Heart right ventricle (tissue), 16 donors: Measurements from ENCODE around the gene OGFRL1. TPM values are rescaled to one million over a fixed set of nuclear protein-coding genes. Genes with fewer than 3 reads are reported as not detected.

Experiments
- ATAC-seq, 8 donors: fragments of 200-7000 bp; cut with Tn5 transposase; one replicate each; pipeline ENCODE4 v1.9.1; 2020; ENCODE audit warnings: mild to moderate bottlenecking in 8 of 8, moderate library complexity in 8 of 8, moderate number of reproducible peaks in 1 of 8
- DNase-seq, 2 donors: peaks; one replicate each; pipeline ENCODE4 v3.0.0-alpha.2; 2020
- H3K27ac ChIP-seq, 10 donors: fragments of 200-600 bp; sonication (generic) in 2 of 10; one replicate each; pipeline versions ENCODE4 v1.5.0 to v1.8.0; 2020 to 2022; ENCODE audit warnings: mild to moderate bottlenecking in 3 of 10
- H3K27me3 ChIP-seq, 7 donors: fragments of 200-600 bp; one replicate each; pipeline ENCODE4 v1.8.0; 2021 to 2022; ENCODE audit warnings: mild to moderate bottlenecking in 2 of 7
- H3K36me3 ChIP-seq, 9 donors: fragments of 200-600 bp; sonication (generic) in 1 of 9; one replicate each; pipeline versions ENCODE4 v1.5.0 to v1.8.0; 2020 to 2022; ENCODE audit warnings: mild to moderate bottlenecking in 2 of 9
- H3K4me1 ChIP-seq, 9 donors: fragments of 200-600 bp; sonication (generic) in 1 of 9; one replicate each; pipeline versions ENCODE4 v1.5.0 to v1.8.0; 2020 to 2022; ENCODE audit warnings: mild to moderate bottlenecking in 4 of 9
- H3K4me3 ChIP-seq, 10 donors: fragments of 200-600 bp; sonication (generic) in 2 of 10; one replicate each; pipeline versions ENCODE4 v1.5.0 to v1.8.0; 2020 to 2022; ENCODE audit warnings: mild to moderate bottlenecking in 7 of 10, moderate library complexity in 2 of 10
- H3K9me3 ChIP-seq, 11 donors: fragments of 200-600 bp in 10 of 11; sonication (generic) in 2 of 11; one replicate each; pipeline versions ENCODE4 v1.5.0 to v1.8.0; 2013 to 2022; ENCODE audit warnings: mild to moderate bottlenecking in 2 of 11, control low read depth in 1 of 11, moderate library complexity in 1 of 11
- WGBS, 2 donors: extraction: QIAGEN DNeasy Blood & Tissue Kit; methylation state at CpG; one replicate each; pipeline ENCODE4 v1.1.7; 2013; ENCODE audit warnings: inconsistent platforms in 1 of 2; 5-methylcytosine and 5-hydroxymethylcytosine counted together
- intact Hi-C, 10 donors: fragments of 100-400 bp; cut with DNase I; formaldehyde crosslinking; loops; one replicate each; pipeline versions ENCODE4 v1.11.1 to v1.14.2; 2022
- polyA plus RNA-seq, 2 donors: library from polyadenylated mRNA; stranded (reverse); fragments of 200-250 nt; gene quantifications; one replicate each; pipeline ENCODE4 v1.2.3, GENCODE V29; 2013
- total RNA-seq, 10 donors: library from RNA; stranded (reverse); fragmentation: NEBNext Ultra II Directional in 3 of 10; extraction: Animal tissue kit (Norgen Biotek cat#: 25700) in 3 of 10; gene quantifications; one replicate each; pipeline versions ENCODE4 v1.2.1 to v1.2.4, GENCODE V29; 2021 to 2023
- TF ChIP-seq, protein P1 (sequence below), 9 donors: fragments of 200-600 bp; sonication (generic) in 2 of 9; IDR thresholded peaks; one replicate each; pipeline versions ENCODE4 v1.5.0 to v1.8.0; 2021 to 2022; ENCODE audit warnings: antibody characterized with exemption in 9 of 9, mild to moderate bottlenecking in 5 of 9, moderate library complexity in 1 of 9
- donor health status: Arrhythmogenic right ventricular cardiomyopathy.
- donor health status: ischemic (EF 13 %, LVEDD 7.1; RV severe dilation, severe dysfunction).
- donor health status: healthy with polysubstance abuse.
- donor health status: DM: no; HTN: yes; CAD: no.
- donor health status: DM: no; HTN: no; CAD: no.
- donor health status: ischemic (EF 25% LVEDD 6.9; RV normal size, moderate dysfunction).
- donor health status: ischemic (EF 25% LVEDD 5.7; RV mildly dilated, moderate dysfunction).
- donor health status: healthy.
- donor health status: DM: yes; HTN: yes; CAD: no.
- donor health status: Ischemic cardiomyopathy.
- donor health status: ischemic (EF 35%, LVEDD 5.7; RV mildly dilated, moderate dysfunction).
- donor health status: nonischemic (EF 11% LVEDD 7.7; RV severe dilation, severe dysfunction).
- donor health status: DM: yes; HTN: yes; CAD: no.
- donor health status: PGD.
- donor health status: ischemic (EF 29% LVEDD 5.4; RV normal size, mild dysfunction).
- donor health status: nonischemic (EF 23%, LVEDD 6.1; RV moderate dilation, normal function).

Gene OGFRL1
- total and polyA plus RNA-seq, 12 donors: 2.4 to 12.9 (median 7.6) TPM

GRCh38 chr6:71277926-71278600, 10.5 kb upstream of the OGFRL1 start:
- peaks cover 0 to 3% (median 0%) of the 10 kb centered on the region in 11 donors for H3K9me3 ChIP-seq
- TF ChIP-seq, protein P1, sequence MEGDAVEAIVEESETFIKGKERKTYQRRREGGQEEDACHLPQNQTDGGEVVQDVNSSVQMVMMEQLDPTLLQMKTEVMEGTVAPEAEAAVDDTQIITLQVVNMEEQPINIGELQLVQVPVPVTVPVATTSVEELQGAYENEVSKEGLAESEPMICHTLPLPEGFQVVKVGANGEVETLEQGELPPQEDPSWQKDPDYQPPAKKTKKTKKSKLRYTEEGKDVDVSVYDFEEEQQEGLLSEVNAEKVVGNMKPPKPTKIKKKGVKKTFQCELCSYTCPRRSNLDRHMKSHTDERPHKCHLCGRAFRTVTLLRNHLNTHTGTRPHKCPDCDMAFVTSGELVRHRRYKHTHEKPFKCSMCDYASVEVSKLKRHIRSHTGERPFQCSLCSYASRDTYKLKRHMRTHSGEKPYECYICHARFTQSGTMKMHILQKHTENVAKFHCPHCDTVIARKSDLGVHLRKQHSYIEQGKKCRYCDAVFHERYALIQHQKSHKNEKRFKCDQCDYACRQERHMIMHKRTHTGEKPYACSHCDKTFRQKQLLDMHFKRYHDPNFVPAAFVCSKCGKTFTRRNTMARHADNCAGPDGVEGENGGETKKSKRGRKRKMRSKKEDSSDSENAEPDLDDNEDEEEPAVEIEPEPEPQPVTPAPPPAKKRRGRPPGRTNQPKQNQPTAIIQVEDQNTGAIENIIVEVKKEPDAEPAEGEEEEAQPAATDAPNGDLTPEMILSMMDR (IDR thresholded peaks at IDR 0.05): no peak
- DNase-seq: no peak
- WGBS, 2 donors: 48 to 65% methylated on average over 3 of the region's 3 CpGs
- no peaks in the 10 kb centered on the region for H3K4me1 ChIP-seq
- no peak overlapping the region for H3K27ac ChIP-seq
- no peak for ATAC-seq
- no peaks in the 10 kb centered on the region for H3K27me3 ChIP-seq
- H3K4me3 ChIP-seq: no peak overlapping the region
- H3K36me3 ChIP-seq: no peaks in the 10 kb centered on the region
- intact Hi-C loops: no loop called here

DNA sequence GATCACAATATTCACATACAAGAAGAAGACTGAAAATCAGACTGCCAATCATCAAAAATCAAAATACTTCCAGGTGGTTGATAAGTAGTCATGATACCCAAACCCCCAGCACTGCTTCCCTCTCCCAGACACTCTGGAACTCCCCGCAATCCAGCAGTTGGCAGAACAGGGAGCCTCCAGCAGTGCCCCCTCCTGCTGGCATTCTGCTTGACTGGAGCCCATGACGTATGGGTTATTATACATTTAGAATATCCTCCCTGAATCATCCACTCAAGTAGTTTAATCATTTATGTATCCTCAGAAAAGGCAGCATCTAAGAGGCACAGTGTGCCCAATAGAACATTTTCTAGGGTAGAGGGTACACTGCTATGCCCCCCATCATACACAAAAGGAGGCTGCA, 9.3 kb upstream of the OGFRL1 start:
- Histone ChIP-seq H3K4me3 (no peak overlapping the region), H3K27ac (no peak overlapping the region), H3K36me3 (no peaks in the 10 kb centered on the region), H3K9me3 (peaks cover 0 to 3% (median 0%) of the 10 kb centered on the region in 11 donors), H3K27me3 (no peaks in the 10 kb centered on the region), H3K4me1 (peaks cover 0 to 3% (median 0%) of the 10 kb centered on the region in 9 donors)
- no peak for DNase-seq
- intact Hi-C loops: no loop called here
- 92 to 94% methylated on average over 2 of the region's 2 CpGs for WGBS, 2 donors
- ATAC-seq: no peak
- TF ChIP-seq, protein P1 (IDR thresholded peaks at IDR 0.05): no peak

DNA sequence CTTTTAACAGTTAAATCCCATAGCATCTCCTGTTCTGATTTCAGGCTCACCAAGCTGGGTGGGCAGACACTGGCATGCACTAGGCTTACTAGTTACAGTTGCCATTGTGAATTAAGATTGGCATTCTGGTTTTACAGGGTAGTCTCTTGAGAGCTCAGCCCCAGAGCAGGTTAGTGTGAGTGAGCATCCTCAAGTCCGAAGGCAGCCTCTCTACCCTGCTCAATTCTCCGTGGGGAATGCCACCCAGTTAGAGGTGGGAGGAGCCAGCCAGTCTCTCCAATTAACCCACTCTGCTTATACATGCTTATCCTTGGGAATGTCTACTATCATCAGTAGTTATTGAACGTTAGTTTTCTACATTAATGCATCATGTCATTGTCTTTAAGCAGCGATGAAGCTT, 8.9 kb upstream of the OGFRL1 start:
- intact Hi-C loops: loop anchor here in 4 of 10 donors (10.0 kb wide), 5 partner anchors 65 to 195 kb away; no protein-coding TSS in a partner anchor

GRCh38 chr6:71280701-71281100, 7.9 kb upstream of the OGFRL1 start:
- no peak for ATAC-seq
- no peak overlapping the region for H3K4me3 ChIP-seq
- WGBS, 2 donors: 94 to 97% methylated on average over 2 of the region's 2 CpGs
- TF ChIP-seq, protein P1 (IDR thresholded peaks at IDR 0.05): no peak
- no peak overlapping the region for H3K27ac ChIP-seq
- peaks cover 0 to 14% (median 8%) of the 10 kb centered on the region in 9 donors for H3K4me1 ChIP-seq
- H3K27me3 ChIP-seq: no peaks in the 10 kb centered on the region
- intact Hi-C loops: loop anchor here in 4 of 10 donors (10.0 kb wide), 5 partner anchors 64 to 196 kb away; no protein-coding TSS in a partner anchor
- peaks cover 0 to 3% (median 0%) of the 10 kb centered on the region in 11 donors for H3K9me3 ChIP-seq
- H3K36me3 ChIP-seq: no peaks in the 10 kb centered on the region
- DNase-seq: no peak

More for the DNA sequence above, 8.9 kb upstream of the OGFRL1 start:
- no peaks in the 10 kb centered on the region for H3K36me3 ChIP-seq
- ATAC-seq (no peak), DNase-seq (no peak)
- no peak overlapping the region for H3K4me3 ChIP-seq
- peaks cover 0 to 3% (median 0%) of the 10 kb centered on the region in 11 donors for H3K9me3 ChIP-seq
- 62 to 70% methylated on average over 4 of the region's 4 CpGs for WGBS, 2 donors
- peaks cover 0 to 7% (median 2%) of the 10 kb centered on the region in 9 donors for H3K4me1 ChIP-seq
- TF ChIP-seq, protein P1 (IDR thresholded peaks at IDR 0.05): no peak
- no peak overlapping the region for H3K27ac ChIP-seq
- H3K27me3 ChIP-seq: no peaks in the 10 kb centered on the region
